Right renal pelvis (tissue), 4 donors: ENCODE measurements around the gene DHRS12. TPM values are rescaled to one million over a fixed set of nuclear protein-coding genes. Genes with fewer than 3 reads are reported as not detected.

Experiments used
- DNase-seq, 4 donors: peaks; one replicate each; pipeline ENCODE4 v3.0.0-alpha.2; 2013; ENCODE audit warnings: low read depth in 4 of 4, low spot score in 3 of 4, missing footprints in 1 of 4
- polyA plus RNA-seq, 4 donors: library from polyadenylated mRNA; unstranded; fragments of 120-200 nt; gene quantifications; one replicate each; pipeline ENCODE4 v1.2.1, GENCODE V29; 2013; ENCODE audit not compliant: insufficient read length in 4 of 4

The DHRS12 gene
- polyA plus RNA-seq, 4 donors, result 19.3 to 22.7 (median 22.2) TPM

DNA sequence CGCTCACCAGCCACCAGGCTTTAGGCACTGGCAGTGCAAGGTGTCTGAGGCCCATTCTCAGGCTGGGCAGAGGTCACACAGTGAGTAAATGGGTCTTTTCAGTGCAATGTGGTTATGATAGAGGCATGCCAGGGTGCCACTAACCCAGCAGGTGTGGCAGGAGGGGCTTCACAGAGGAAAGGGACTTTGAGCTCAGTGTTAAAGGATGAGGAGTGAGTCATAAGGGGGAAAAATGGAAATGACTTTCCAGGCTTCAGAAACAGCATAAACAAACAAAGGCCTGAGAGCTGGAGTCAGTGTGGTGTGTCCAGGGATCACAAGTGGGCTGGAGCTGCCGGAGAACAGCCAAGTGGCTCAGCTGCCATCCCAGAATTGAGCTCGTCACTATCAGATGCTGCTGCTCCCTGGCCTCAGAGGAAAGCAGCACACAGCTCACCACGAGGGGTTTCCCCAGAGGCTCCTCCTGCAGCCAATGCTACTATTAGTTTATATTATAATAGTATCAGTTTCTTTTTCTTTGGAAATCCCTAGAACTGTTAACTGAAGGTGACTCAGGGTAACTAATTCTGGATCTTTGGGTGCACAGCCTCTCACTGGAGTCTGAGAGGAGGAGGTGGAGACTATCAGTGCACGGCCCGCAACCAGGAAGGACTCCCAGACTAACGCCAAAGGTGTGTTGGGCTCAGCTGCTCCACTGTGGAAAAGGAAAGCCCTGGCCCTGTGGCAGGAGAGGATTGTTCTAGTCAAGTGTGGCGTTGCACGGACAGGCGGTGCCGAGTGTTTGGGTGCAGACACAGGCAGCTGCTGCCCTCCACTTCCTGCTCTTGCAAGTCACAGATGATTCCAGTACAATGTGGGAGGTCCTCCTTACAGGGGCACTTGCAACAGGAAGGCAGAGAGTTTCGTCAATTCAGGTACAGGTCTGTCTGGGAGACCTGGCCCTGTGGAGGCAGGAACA is 39.5 kb downstream of the DHRS12 start:
- DNase-seq, result no peak

GRCh38 chr13:51763486-51763885 is 40.5 kb downstream of the DHRS12 start:
- no peak for DNase-seq

DNA sequence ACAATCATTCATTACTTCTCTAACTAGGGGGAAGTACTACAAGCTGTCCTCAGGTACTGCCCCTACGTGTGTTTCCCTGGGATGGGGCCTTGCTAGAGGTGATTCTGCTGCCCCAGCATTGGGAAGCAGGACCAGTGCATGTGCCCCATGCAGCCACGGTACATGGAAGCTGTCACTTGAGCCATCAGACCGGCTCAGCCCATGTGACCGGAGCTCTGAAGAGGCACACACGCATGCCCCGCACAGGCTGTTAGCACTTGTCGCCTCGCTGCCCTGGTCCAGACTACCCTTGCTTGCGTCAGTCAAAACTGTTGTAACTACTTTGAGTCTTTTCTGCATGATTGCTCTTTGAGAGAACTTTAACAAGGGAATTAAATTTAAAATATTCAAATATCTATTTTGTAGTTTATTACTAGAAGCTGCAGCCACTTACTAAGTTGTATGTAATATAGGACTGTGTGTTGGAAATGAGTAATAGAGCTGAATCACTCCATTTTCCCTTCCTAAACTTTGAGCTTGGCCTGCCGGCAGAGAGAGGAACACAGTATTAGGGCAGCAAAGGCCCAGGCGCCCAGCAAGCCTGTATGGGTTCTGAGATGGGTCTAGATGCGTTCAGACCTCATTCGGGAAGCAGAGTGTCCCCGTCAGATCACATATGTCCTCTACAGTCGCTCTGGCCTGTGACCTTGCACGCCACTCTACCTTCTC is 42.2 kb downstream of the DHRS12 start:
- DNase-seq, result no peak

- DNase-seq, result no peak
Observed at GRCh38 chr13:51760592-51760991, 43.4 kb downstream of the DHRS12 start.

- DNase-seq, result no peak
Observed at GRCh38 chr13:51759240-51759639, 44.7 kb downstream of the DHRS12 start.

- no peak for DNase-seq
Observed at GRCh38 chr13:51758691-51759090, 45.3 kb downstream of the DHRS12 start.

DNA sequence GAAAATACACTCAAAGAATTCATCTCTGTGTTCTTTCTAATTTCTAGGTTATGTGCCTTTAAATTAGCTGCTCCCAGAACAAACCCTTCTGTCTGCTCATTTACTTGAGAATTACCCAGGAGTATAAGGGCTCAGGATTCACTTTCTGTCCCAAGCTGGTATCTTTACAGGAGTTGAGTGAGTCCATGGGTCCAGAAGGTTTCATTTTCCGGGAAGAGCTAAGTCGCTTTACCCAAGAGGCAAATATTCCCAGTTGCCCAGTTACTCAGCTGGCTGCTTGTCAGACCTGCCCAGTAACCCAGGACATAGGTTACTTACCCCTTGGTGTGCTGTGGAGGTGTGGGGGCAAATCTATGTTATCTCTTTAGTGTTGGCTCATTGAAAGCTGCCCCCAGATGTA is 47.3 kb downstream of the DHRS12 start:
- no peak for DNase-seq

GRCh38 chr13:51747438-51748434 is 56.2 kb downstream of the DHRS12 start:
- no peak for DNase-seq

- DNase-seq, result no peak
Observed at GRCh38 chr13:51746802-51747201, 57.2 kb downstream of the DHRS12 start.

DNA sequence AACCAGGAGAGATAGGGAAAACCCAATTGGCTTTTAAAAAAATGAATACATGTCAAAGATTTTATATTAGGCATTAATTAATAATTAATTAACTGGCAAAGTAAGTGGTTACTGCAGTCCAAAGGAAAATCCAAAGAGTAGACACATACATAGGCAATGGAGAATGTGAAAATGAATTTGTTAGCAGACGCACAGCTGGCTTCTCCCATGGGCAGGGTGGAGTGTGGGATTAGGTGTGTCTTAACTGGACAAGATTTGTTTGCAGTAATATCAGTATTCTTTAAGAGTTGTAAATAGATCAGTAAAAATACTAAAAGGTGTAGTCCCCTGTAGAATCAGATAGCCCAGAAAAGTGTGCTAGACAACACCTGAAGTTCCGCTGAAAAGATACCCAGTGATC is 58.7 kb downstream of the DHRS12 start:
- DNase-seq, result no peak

- no peak for DNase-seq
Observed at GRCh38 chr13:51742611-51743010, 61.4 kb downstream of the DHRS12 start.

- no peak for DNase-seq
Observed at GRCh38 chr13:51742031-51742430, 61.9 kb downstream of the DHRS12 start.

DNA sequence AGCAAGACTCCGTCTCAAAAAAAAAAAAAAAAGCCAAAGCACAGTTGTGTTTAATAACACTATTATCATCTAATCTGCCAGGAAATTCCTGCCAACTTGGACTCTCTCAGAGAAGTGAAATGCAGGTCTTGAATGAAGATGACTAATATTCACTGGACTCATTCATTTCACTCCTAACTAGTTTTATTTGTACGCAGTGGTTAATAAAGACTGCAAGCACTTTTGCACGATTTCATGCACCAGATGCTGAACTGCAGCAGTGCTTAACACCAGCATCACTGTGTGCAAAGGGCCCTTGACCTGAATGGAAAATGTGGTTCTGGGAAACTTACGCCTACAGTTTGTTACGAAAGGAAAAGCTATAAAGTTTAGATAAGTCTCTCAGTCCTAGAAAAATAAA is 63.3 kb downstream of the DHRS12 start:
- DNase-seq, result no peak

DNA sequence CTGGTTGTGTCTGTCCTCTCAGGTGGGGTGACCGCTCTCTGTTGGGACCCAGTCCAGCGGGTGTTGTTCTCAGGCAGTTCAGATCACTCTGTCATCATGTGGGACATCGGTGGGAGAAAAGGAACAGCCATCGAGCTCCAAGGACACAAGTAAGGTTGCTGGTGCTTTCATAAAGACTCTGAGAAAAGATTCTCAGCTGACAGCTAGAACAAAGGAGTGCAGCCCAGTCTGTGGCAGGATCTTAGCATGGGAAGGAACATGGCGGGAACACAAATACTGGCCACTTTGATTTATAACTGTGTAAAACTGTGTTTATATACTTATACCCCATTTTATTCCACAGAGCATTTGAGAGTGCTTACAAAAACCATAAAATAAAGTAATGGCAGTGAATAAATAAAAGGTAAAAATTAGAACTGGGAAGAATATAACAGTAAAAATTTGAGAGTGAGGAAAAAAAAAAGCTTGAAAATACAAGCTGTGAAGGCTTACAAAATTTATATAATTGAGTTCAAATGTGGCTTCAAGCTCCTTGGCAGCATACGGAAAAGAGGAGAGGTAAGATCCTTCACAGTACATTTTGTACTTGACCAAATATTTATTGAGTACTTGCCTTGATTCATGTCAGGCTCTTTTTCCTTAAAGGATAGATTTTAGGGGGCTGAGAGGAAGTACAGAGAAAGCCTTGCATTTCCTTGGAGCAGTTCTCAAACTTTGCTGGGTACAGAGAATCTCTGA is 64.8 kb downstream of the DHRS12 start:
- no peak for DNase-seq

DNA sequence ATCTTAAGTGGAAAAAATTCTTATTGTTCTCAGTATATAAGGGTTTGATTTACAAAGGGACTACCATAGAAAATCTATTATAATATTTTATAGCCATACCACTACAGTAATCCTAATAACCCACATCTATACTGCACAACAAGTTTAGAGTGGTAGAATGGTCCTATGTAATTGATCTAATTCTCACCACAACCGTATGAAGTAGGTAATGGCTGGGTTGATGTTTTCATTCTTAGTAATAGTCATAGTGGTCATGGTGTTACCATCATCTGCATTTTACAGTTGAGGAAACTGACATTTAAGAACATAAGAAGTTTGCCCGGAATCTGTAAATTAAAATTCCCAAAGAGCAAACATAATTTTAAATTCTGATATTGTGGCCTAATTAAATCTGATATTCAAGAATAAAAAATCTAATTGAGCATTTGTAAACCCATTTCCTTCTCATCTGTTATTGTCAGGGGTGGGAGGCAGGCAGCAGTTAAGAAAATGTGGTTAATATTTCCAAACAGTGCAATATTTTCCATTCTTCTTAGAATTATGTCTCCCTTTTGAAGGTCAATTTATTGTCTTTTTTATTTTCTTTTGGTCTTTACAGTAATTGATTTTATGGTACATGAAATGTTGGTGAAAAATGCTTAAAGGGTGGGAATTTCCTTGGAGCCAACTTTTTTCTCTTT is 65.6 kb downstream of the DHRS12 start:
- DNase-seq, result no peak

GRCh38 chr13:51737609-51738008 is 66.4 kb downstream of the DHRS12 start:
- DNase-seq, result no peak

GRCh38 chr13:51734786-51735185 is 69.2 kb downstream of the DHRS12 start:
- DNase-seq, result no peak

DNA sequence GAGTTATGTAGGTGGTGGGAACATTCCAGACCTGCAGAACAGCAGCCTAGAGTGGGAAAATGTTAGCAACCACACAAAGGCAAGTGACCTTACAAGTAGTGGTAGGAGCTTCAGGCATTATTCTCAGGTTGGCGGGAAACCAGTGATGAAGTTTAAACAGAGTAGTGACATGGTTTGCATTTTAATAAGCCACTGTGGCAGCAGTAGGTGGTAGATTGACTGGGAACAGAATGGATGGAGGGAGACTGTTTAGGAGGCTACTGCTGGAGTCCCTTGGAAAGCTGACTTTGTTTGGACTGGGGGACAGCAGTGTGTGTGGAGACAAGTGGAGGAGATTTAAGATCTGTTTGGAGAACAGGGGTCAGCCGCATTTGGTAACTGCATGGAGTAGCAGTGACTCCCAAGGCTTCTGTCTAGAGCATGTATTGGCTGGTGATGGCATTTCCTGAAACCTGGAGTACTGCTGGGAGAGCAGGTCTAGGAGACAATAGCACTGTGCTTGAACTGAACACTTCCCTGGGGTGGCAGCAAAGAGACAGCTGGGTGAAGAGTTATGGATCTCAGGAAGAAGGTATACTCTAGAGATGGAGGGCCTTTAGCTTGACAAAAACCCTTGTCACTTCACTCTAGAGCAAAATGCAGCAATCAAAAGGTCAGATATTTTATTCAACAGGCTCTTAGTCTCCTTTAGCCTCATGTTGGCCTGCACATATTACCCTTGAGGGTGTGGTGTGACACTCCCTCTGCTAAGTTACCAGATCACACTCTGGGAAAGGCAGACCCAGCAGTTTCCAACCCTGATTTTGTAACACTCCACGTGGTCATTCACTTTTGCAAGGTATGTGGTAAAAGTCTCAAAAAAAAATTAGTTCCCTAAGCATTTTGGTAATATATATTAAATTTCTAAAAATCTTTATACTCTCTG is 70.3 kb downstream of the DHRS12 start:
- no peak for DNase-seq
